MCF 10A (cell line): ENCODE measurements around the gene PRELID1. TPM values are rescaled to one million over a fixed set of nuclear protein-coding genes. Genes with fewer than 3 reads are reported as not detected.
A peak's percentile ranks its signal among the peaks of the same experiment; 100 is the strongest.

Experiments used
- BruUV-seq: library from RNA; stranded (reverse); fragments of 400-500 nt; replicated peaks from 2 replicates; lab custom pipeline; 2021; lab: Mats Ljungman, UMichigan
- CTCF ChIA-PET: fragments of 300-600 bp; sonication (Branson Sonifier 250); formaldehyde crosslinking; extraction: SDS; loops from one replicate; lab custom pipeline; 2021; ENCODE audit warnings: antibody characterized with exemption, inconsistent platforms; lab: Yijun Ruan, JAX
- POLR2A ChIA-PET: fragments of 300-600, 350-650 bp; sonication (Branson Sonifier 250); formaldehyde crosslinking; extraction: SDS; loops from one replicate; lab custom pipeline; 2020; ENCODE audit warnings: antibody characterized with exemption, inconsistent platforms; lab: Yijun Ruan, JAX
- DNase-seq: peaks from one replicate; pipeline ENCODE4 v3.0.0-alpha.2; 2018; ENCODE audit not compliant: unreplicated experiment
- H3K27ac Mint-ChIP-seq: one replicate; pipeline ENCODE4 v1.8.0; 2022; ENCODE audit warnings: mild to moderate bottlenecking, low read depth, mixed read lengths; ENCODE audit not compliant: unreplicated experiment
- H3K27me3 Mint-ChIP-seq: one replicate; pipeline ENCODE4 v1.8.0; 2022; ENCODE audit warnings: mixed read lengths; ENCODE audit not compliant: insufficient read depth, unreplicated experiment
- H3K36me3 Mint-ChIP-seq: one replicate; pipeline ENCODE4 v1.8.0; 2022; ENCODE audit warnings: mild to moderate bottlenecking, moderate library complexity, mixed read lengths; ENCODE audit not compliant: insufficient read depth, unreplicated experiment
- H3K4me1 Mint-ChIP-seq: one replicate; pipeline ENCODE4 v1.8.0; 2022; ENCODE audit warnings: mixed read lengths; ENCODE audit not compliant: insufficient read depth, unreplicated experiment
- H3K4me3 Mint-ChIP-seq: one replicate; pipeline ENCODE4 v1.8.0; 2022; ENCODE audit warnings: mild to moderate bottlenecking, moderate library complexity, mixed read lengths; ENCODE audit not compliant: unreplicated experiment
- H3K9me3 Mint-ChIP-seq: one replicate; pipeline ENCODE4 v1.8.0; 2022; ENCODE audit warnings: mixed read lengths; ENCODE audit not compliant: unreplicated experiment
- intact Hi-C: fragments of 100-400 bp; cut with micrococcal nuclease; formaldehyde crosslinking; loops from 2 replicates; pipeline ENCODE4 v1.14.1; 2022
- total RNA-seq: library from RNA; stranded (reverse); gene quantifications from 2 replicates; pipeline ENCODE4 v1.2.3, GENCODE V29; 2022
- TF ChIP-seq, protein P1 (sequence below): fragments of 200-600 bp; IDR thresholded peaks from one replicate; pipeline ENCODE4 v1.8.0; 2022; ENCODE audit warnings: antibody characterized with exemption, mild to moderate bottlenecking; ENCODE audit not compliant: unreplicated experiment

PRELID1 gene
- total RNA-seq, 1 experiment from 2014 or later: 267 TPM

DNA sequence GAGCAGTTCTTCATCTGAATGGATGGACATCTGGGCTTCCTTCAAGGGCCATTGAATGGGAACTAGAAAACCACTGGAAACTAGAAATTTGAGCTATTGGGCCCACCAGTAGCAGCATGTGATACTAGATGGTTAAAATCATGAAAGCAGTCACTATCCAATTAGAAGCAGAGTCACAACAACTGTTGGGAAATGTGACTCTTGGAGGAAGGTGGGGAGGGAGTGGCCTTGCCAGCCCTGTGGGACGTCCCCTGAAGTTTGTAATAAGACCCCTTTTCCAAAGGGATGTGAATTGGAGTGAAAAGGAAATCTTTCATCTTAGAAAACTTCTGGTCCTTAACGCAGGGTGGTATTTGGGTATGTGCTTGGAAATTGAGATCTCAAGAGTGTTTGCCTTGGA is 5.7 kb upstream of the PRELID1 start:
- peaks cover 34% of the 10 kb centered on the region for H3K4me1 Mint-ChIP-seq
- peaks cover 70% of the 10 kb centered on the region for H3K36me3 Mint-ChIP-seq
- BruUV-seq: no TSS peak
- TF ChIP-seq, protein P1, sequence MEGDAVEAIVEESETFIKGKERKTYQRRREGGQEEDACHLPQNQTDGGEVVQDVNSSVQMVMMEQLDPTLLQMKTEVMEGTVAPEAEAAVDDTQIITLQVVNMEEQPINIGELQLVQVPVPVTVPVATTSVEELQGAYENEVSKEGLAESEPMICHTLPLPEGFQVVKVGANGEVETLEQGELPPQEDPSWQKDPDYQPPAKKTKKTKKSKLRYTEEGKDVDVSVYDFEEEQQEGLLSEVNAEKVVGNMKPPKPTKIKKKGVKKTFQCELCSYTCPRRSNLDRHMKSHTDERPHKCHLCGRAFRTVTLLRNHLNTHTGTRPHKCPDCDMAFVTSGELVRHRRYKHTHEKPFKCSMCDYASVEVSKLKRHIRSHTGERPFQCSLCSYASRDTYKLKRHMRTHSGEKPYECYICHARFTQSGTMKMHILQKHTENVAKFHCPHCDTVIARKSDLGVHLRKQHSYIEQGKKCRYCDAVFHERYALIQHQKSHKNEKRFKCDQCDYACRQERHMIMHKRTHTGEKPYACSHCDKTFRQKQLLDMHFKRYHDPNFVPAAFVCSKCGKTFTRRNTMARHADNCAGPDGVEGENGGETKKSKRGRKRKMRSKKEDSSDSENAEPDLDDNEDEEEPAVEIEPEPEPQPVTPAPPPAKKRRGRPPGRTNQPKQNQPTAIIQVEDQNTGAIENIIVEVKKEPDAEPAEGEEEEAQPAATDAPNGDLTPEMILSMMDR: no peak
- intact Hi-C loops: no loop called here
- H3K9me3 Mint-ChIP-seq: no peaks in the 10 kb centered on the region
- H3K27me3 Mint-ChIP-seq: no peaks in the 10 kb centered on the region
- no peak overlapping the region for H3K4me3 Mint-ChIP-seq
- ChIA-PET POLR2A (interaction anchor here (0.6 to 2.2 kb wide), 8 partner anchors 9 to 48 kb away, joined by 3 to 8 read pairs (median 4); partner anchors contain the start of gene MXD3), CTCF (interaction anchor here (0.6 to 3.4 kb wide), 9 partner anchors 9 to 302 kb away, joined by 3 to 19 read pairs (median 4); partner anchors contain the start of gene B4GALT7)
- no peak overlapping the region for H3K27ac Mint-ChIP-seq
- no peak for DNase-seq

DNA sequence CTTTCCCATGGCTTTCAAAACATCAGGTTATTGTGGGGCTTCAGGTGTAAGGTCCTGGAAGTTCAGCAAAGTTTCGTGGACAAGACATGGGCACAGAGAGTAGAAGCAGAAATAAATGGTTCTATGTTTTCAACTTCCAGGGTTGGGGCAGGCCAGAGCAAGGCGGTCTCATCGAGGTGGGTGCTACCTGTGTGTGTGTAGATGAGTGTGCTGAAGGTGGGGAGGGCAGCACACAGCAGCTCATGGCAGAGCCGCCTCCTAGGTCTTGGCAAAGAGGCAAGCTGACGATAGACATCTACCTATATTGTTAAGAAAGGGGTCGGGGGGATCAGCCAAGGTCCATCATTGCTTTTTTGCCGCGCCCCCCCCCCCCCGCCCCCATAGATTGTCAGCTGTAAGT is 3.9 kb upstream of the PRELID1 start:
- no peak overlapping the region for H3K4me3 Mint-ChIP-seq
- H3K9me3 Mint-ChIP-seq: no peaks in the 10 kb centered on the region
- peak overlapping the region; percentile 51 for H3K27ac Mint-ChIP-seq
- POLR2A ChIA-PET: interaction anchor here (0.8 to 1.9 kb wide), 7 partner anchors 13 to 903 kb away, joined by 3 to 6 read pairs (median 3); partner anchors contain the start of gene MXD3
- DNase-seq: no peak
- peaks cover 39% of the 10 kb centered on the region for H3K4me1 Mint-ChIP-seq
- CTCF ChIA-PET: interaction anchor here (0.6 to 3.4 kb wide), 7 partner anchors 10 to 201 kb away, joined by 3 to 19 read pairs (median 4); no protein-coding TSS in a partner anchor
- TF ChIP-seq, protein P1: no peak
- H3K36me3 Mint-ChIP-seq: peaks cover 55% of the 10 kb centered on the region
- no peaks in the 10 kb centered on the region for H3K27me3 Mint-ChIP-seq
- no TSS peak for BruUV-seq
- intact Hi-C loops: no loop called here

DNA sequence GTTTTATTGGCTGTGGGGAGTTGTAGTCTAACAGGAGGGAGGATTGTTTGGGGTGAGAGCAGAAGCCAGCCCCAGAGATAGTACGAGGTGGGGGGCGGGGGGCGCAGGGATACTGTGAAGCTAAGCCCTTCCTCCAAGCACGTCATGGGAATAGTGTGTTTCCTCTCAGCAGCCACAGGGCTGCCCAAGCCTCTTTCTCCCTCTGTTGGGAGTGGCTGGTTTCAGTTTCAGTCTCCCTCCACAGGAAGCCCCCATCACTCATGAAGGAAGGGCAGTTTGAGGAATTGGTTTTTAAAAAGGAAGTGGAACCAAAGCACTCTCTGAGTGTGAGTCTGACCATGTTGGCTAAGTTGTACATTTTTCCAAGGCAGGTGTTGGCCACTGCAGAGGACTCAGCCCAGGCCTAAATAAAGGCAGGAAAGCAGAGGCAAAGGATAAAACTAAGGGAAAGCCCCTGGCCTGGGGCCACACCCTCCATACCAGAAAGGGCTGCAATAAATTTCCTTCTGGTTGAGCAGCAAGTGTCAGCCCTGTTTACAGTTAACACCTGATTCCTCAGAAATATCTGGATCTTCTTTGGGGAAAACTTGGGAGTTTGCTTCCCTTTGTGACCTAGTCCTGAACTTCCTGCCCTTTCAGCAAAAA is 3.2 kb upstream of the PRELID1 start:
- BruUV-seq: no TSS peak
- TF ChIP-seq, protein P1: no peak
- POLR2A ChIA-PET: interaction anchor here (0.9 to 3.6 kb wide), 10 partner anchors 9 to 186 kb away, joined by 3 to 23 read pairs (median 10); partner anchors contain the start of genes LMAN2, MXD3 and NSD1

DNA sequence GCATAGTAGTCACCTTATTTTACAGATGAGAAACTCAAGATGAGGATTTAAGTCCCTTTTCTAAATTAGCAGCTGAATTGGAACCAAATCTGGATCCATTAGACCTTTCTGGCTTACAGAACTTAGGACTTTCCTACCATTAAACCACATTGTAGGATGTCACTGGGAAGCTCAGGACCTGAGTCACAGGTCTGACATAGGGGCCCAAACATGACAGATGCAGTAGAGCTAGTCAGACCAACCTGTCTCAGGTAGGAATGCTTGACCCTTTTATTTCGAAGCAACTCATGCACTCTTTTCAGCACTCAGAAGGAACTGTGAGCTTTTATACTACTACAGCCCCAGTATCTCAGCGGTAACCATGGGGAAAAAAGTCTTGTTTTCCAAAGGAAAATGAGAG is 2.6 kb upstream of the PRELID1 start:
- Mint-ChIP-seq H3K9me3 (no peaks in the 10 kb centered on the region), H3K4me1 (peaks cover 48% of the 10 kb centered on the region), H3K27ac (peak overlapping the region; percentile 73), H3K36me3 (peaks cover 55% of the 10 kb centered on the region), H3K4me3 (peak overlapping the region; percentile 87), H3K27me3 (no peaks in the 10 kb centered on the region)
- TF ChIP-seq, protein P1: no peak
- BruUV-seq: no TSS peak
- POLR2A ChIA-PET: interaction anchor here (0.9 to 3.6 kb wide), 18 partner anchors 9 to 765 kb away, joined by 3 to 23 read pairs (median 6); partner anchors contain the start of genes LMAN2, MXD3 and NSD1
- intact Hi-C loops: no loop called here
- peak; percentile 14 for DNase-seq
- CTCF ChIA-PET: interaction anchor here (0.6 to 3.6 kb wide), 14 partner anchors 9 to 640 kb away, joined by 3 to 27 read pairs (median 6); no protein-coding TSS in a partner anchor

More for the DNA sequence above, 3.2 kb upstream of the PRELID1 start:
- Mint-ChIP-seq H3K9me3 (no peaks in the 10 kb centered on the region), H3K36me3 (peaks cover 55% of the 10 kb centered on the region), H3K27me3 (no peaks in the 10 kb centered on the region), H3K4me1 (peaks cover 45% of the 10 kb centered on the region), H3K27ac (peak overlapping the region; percentile 73), H3K4me3 (peak overlapping the region; percentile 87)
- DNase-seq: peak; percentile 30
- CTCF ChIA-PET: interaction anchor here (0.6 to 3.6 kb wide), 10 partner anchors 9 to 640 kb away, joined by 3 to 27 read pairs (median 4); no protein-coding TSS in a partner anchor
- intact Hi-C loops: no loop called here
